HepG2 (cell line): ENCODE data around the gene COX6A2.

Source experiments
- ARHGAP35 ChIP-seq: sonication (generic); formaldehyde crosslinking; IDR thresholded peaks from 2 replicates; pipeline ENCODE4 v1.9.0; 2022; ENCODE audit warnings: mild to moderate bottlenecking, inconsistent platforms, moderate library complexity, missing genetic modification reagents, borderline replicate concordance
- CTCF ChIP-seq: sonication (generic); formaldehyde crosslinking; IDR thresholded peaks from 2 replicates; pipeline ENCODE4 v1.5.0; 2020; ENCODE audit warnings: mild to moderate bottlenecking, missing genetic modification reagents, moderate library complexity
- EHMT2 ChIP-seq: fragments of 200-600 bp; sonication (generic); IDR thresholded peaks from 2 replicates; pipeline ENCODE4 v1.7.0; 2017; ENCODE audit warnings: antibody characterized with exemption, low read depth, low read length, borderline replicate concordance
- EZH2 ChIP-seq: conservative IDR thresholded peaks from 2 replicates; pipeline ENCODE4 v1.6.1; 2012; ENCODE audit warnings: mild to moderate bottlenecking, low read depth, low read length, moderate library complexity
- KLF16 ChIP-seq, 2 experiments: sonication (generic) in 1 of 2; formaldehyde crosslinking in 1 of 2; IDR thresholded peaks; 2 replicates each; pipeline versions ENCODE4 v1.6.1 to v1.8.0; 2016 to 2023; ENCODE audit warnings: missing genetic modification reagents in 2 of 2, missing compliant biosample characterization in 1 of 2
- MIXL1 ChIP-seq: IDR thresholded peaks from 2 replicates; pipeline ENCODE4 v1.6.1; 2016
- TCF12 ChIP-seq, 2 experiments: fragments of 450-650 bp in 1 of 2; sonication (generic) in 1 of 2; formaldehyde crosslinking in 1 of 2; IDR thresholded peaks; 2 replicates each; pipeline versions ENCODE4 v1.6.1 to v1.8.0; 2017 to 2022; ENCODE audit warnings: antibody characterized with exemption in 1 of 2, mild to moderate bottlenecking in 1 of 2, missing genetic modification reagents in 1 of 2, moderate library complexity in 1 of 2
- USF2 ChIP-seq, 2 experiments: sonication (generic) in 1 of 2; formaldehyde crosslinking in 1 of 2; IDR thresholded peaks; 2 replicates each; pipeline versions ENCODE4 v1.5.1 to v1.6.1; 2011 to 2020; ENCODE audit warnings: borderline replicate concordance in 1 of 2, low read depth in 1 of 2, low read length in 1 of 2, mild to moderate bottlenecking in 1 of 2, missing genetic modification reagents in 1 of 2, moderate library complexity in 1 of 2
- ZNF710 ChIP-seq: sonication (generic); formaldehyde crosslinking; IDR thresholded peaks from 2 replicates; pipeline ENCODE4 v1.5.0; 2020; ENCODE audit warnings: mild to moderate bottlenecking, missing genetic modification reagents, borderline replicate concordance

GRCh38 chr16:31451681-31452351, 23.7 kb upstream of the COX6A2 start:
- TF ChIP-seq ZNF710 (0 out of 2 replicates have a peak, but pooled peaks have one; percentile 18), EHMT2 (no peak), EZH2 (no peak), CTCF (CRISPR knock-in tag) (peak; percentile 76), TCF12 (IDR thresholded peaks at IDR 0.05) (no peak), TCF12 (CRISPR knock-in tag; IDR thresholded peaks at IDR 0.05) (no peak), USF2 (IDR thresholded peaks at IDR 0.05; ENCODE audit: low read depth, low read length) (no peak), USF2 (CRISPR knock-in tag; IDR thresholded peaks at IDR 0.05; ENCODE audit: borderline replicate concordance) (no peak), ARHGAP35 (no peak), MIXL1 (no peak), KLF16 (CRISPR knock-in tag; IDR thresholded peaks at IDR 0.05) (no peak)
